ENCODE results near the gene RUNX1.

GRCh38 chr21:34958040-34958439, 91.1 kb downstream of the RUNX1 start:
- TF ChIP-seq CTCF (IDR thresholded peaks at IDR 0.05; ENCODE audit: extremely low read depth in 1 of 2, insufficient read depth in 1 of 2, low read depth in 1 of 2, low read length in 2 of 2) (no peak), POLR2AphosphoS5 (IDR thresholded peaks at IDR 0.05; ENCODE audit: insufficient read depth, low read depth, low read length) (no peak), EZH2 (IDR thresholded peaks at IDR 0.05; ENCODE audit: borderline replicate concordance, low read depth, low read length, severe bottlenecking) (no peak), MAX (IDR thresholded peaks at IDR 0.05; ENCODE audit: insufficient read depth, insufficient read length) (no peak), POLR2A (IDR thresholded peaks at IDR 0.05; ENCODE audit: low read depth, low read length) (no peak), GATA2 (IDR thresholded peaks at IDR 0.05; ENCODE audit: insufficient read depth, insufficient read length, low read depth, low read length) (no peak), FOS (IDR thresholded peaks at IDR 0.05; ENCODE audit: borderline replicate concordance, insufficient read depth, low read length) (no peak), MYC (IDR thresholded peaks at IDR 0.05; ENCODE audit: low read depth, low read length) (no peak)

Measured in endothelial cell of umbilical vein (primary cell).